GM18502 (cell line): ENCODE results near the gene PSRC1.
"Not testable (repeated sequence)": the region's sequence is repeated elsewhere in the genome, so short reads cannot be mapped to it uniquely, and the experiment has no call there.

Experiments used
- ATAC-seq: cut with Tn5 transposase; IDR thresholded peaks from one replicate; pipeline ENCODE4 v1.9.1; 2021; ENCODE audit warnings: mild to moderate bottlenecking; ENCODE audit not compliant: unreplicated experiment, poor library complexity

PSRC1 gene

DNA sequence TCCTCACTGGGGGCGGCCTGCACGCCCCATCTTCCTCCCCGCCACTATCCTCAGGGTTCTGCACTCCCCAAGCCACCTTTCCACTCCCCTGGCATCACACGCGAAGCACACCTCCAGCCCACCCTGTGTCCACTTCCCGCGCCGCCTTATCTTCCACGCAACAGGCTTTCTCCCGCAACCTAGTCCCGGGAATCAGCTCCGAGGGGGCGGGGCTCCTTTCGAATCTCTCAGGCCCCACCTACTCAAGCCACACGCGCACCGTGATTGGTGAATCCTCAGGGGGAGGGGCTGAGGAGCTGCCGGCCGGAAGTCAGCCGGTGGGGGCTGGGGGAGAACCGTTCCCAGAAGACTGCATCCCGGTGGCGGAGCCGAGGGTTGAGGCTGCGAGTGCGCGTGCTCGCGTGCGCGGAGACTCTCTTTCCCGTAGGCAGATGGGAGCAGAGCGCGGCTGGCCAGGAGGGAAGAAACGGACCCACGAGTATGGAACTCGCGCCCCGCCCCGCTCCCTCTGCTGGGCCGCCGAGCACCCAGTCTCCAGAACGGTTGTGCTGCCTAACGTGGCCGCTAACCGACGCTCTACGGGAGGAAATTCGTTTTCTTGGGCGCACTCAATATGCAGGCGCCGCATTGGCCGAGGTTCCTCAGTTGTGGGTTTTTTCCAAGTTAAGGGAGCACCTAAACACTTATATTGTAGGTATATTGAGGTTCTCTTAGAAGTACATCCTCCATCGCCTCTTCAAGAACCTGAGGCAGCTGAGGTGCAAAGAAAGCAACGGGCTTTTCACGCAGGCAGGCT is at the start of gene PSRC1:
Gene PSRC1, minus strand, starts transcription at position 194 of the 796 bp plus-strand sequence.
- peak; percentile 96 for ATAC-seq

DNA sequence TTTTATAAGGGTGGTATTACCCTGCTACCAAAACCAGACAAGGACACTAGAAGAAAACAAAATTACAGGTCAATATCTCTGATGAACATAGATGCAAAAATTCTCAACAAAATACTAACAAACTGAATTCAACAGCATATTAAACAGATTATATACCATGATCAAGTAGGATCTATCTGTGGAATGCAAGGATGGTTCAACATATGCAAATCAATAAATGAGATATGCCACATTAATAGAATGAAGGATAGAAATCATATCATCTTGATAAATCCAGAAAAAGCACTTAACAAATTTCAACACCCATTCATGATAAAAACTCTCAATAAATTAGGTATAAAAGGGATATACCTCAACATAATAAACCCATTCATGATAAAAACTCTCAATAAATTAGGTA is 48.2 kb upstream of the PSRC1 start:
- no peak for ATAC-seq

DNA sequence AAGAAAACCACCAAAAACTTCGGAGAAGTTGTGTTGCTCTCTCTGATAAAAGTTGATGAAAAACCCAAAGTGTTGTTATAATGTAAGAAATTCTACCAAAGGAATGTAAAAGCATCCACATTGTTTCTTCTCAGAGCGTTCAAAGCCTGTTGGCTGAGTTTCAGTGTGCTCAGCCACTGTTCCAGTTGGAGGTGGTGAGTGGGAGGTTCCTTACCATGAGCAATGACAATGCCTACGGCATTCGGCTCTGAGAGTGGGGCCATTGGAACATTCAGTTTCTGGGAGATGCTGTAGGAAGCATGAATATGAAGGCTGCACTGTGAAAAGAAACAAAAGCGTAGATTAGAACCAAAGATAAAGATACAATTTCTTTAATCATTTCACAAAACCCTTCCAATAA is 44.3 kb upstream of the PSRC1 start:
- ATAC-seq, result no peak

DNA sequence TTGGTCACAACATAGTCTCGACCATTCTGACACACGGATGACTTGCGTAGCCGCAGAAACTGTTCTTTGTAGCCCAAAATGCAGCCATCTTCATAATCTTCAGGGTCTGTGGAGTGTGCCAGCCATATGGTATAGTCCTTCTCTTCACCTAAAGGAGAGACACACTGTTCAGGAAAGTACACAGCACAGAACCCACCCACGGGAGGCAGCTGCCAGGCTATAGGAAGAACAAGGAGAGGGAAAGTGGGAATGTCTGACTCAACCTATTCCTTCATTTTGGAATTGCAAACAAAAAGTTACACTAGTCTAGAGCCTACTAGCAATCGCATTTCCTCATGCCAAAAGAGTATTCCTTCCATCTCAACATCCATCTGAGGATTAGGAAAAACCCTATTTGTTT is 40.0 kb upstream of the PSRC1 start:
- no peak for ATAC-seq

DNA sequence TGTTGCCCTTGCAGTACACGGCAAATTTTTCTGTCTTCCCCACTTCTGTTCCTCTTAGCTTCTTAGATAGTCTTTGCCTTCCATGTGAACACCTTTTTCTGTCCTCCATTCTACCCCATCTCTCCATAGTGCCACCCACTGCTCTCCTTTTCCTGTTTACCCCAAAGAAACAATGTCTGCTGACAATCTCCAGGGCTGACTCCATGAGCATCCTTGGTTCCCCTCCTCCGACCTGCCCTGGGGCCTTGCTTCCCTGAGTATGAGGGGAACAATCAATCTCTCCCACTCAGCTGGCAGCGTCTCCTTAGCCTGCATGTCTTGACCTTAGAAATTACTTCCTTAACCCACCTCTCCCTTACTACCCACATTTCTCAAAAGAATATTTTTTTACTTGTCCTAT is 36.2 kb upstream of the PSRC1 start:
- ATAC-seq, result no peak

DNA sequence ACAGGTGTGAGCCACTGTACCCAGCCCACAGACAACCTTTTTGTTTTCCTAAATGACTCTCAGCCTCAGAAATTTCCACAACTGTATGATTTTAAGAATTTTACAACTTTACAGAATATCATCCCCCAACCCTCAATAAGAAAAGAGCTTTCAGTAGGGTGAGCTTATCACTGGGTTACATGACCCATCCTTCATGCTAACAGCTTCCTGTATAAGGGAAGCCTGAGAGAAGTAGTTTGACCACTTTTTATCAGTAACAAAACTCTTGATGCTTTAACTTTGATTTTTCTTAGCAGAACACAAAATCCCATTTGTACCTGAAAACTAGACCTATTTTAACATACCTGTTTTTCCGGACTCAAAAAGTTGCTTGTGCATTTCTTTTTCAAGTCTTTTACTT is 33.6 kb upstream of the PSRC1 start:
- no peak for ATAC-seq

DNA sequence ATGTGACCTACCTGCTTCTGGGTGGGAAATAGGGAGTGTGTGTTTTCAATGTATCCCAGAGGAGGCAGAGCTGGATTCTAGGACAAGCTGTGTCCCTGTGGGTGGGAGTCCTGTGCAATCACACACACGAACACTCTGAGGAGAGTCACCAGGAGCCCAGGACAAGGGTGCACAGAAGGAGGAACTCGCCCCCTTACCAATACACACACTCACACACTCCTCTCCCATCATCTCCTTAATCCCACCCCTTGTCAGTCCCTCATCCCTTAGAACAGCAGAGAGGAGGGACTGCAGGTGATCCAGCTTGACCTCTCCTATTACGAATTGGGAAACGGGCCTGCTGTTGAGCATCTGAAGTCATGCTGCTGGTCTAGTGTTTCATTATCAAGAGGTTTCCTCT is 32.3 kb upstream of the PSRC1 start:
- ATAC-seq, result no peak

DNA sequence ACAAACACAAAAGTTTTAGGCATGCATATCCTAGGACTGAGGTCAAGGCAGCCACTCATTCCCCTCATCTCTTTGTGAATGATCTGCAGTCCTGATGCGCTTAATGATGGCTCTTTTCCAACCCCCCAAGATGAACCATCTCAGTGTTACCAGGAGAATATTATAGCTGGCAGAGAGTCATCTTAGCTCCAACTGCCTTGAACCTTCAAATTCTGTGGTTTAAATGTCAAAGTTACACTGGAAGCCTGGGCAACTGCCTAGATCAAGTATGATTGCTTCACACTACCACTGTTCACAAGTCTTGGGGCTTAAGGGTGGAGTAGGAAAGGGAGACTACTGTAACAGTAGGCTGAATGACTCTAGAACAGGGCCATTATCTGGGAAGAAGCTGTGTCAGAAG is 31.9 kb upstream of the PSRC1 start:
- ATAC-seq, result no peak

DNA sequence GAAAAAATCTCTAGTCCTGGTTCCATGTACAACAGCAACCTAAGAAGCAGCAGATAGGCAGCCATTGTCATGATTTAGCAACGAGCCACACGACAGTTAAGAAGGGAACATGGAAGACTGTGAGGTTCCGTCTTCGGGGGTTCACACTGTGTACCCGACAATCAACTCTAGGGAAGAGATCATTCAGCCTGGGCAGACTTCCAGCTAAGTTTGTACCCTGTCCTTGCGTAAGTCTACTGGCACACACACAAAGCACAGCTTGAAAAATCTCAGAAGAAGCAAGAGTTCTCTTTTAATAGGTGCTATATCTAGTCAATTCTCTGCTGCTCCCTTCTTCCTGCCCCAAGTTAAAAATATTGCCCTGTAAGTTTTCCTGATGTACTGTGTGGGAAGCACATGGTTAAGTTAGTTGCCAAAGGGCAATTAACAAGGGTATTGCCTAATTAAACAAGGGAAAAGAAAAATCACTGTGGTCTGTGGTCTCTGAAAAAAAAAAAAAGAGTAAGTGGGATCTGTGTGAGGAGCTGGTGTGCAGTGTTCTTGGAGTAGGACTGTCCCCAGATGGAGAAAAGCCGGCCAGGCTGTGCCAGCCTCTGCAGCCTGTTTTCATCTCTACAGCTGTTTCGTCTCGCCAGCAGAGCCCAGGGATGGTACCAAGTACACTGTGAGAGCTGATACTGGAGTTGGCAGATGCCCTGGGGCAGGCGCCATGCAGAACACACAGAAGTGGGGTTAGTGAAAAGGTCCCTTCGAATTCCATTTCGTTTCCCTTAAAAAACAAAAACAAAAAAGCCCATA is 30.2 kb upstream of the PSRC1 start:
- ATAC-seq, result no peak

DNA sequence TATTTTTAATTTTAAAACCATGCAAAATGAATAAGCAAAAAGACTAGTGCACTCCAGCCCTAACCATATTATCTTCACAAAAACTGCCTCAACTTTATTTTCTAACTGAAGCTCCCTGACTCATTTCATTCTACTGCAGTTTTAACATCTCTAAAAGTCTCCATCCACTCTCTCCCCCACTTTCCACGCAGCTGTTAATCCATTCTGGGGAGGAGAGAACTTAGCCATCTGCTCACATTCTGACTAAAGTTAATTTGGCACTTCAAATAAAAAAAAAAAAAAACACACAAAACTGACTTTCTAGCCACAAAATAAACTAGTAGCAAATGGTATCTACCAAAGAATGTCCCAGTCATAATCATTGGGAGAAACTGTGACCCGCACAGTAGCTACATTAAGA is 29.3 kb upstream of the PSRC1 start:
- no peak for ATAC-seq

DNA sequence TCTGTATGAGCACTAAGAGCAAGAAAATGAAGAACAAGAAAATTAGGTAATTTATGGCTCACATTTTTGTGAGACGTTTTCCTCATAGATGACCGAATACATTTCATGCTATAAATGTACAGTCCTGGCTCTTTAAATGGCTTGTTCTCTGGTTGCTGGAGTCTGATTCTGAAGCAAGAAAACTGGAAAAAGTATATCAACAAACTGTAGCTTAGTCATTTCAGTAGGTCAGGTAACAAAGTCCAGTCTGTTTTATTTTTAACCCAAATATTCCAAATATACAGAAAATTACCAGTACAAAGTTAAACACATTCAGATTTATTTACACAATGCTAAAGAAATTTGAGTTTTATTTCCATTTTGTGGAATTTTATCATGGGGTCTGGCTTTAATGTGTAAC is 26.4 kb upstream of the PSRC1 start:
- ATAC-seq, result no peak

DNA sequence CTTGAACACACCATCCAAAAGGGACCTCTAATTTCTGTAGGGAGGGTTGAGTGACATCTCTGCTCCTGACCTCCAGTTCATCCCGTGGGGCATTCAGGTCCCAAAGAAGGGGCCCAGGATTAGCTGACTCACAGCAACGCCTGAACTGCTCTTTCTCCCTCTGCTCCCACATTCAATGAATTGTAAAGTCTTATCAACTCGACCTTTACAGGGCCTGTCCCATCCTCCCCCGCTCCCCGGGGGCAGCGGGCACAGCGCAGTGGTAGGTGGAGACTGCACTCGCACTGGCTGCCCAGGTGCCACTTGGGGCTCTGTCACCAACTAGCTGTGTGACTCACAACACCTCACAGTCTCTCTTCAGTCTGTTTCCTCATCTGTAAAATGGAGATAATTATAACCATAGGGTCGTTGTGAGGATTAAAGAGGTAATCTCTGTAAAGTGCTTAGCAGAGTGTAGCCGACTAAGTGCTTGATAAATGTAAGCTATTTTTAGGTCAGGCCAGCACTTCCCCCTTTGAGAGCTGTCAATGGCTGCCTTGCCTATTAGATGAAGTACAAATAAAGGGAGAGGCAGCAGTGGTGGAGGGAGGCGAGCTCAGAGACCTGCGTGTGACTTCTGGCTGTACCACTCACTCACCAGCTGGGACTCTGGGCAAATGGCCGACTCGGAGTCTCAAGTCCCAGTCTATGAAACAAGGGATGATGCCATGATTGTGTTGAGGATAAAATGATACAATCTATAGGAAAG is 24.5 kb upstream of the PSRC1 start:
- no peak for ATAC-seq

DNA sequence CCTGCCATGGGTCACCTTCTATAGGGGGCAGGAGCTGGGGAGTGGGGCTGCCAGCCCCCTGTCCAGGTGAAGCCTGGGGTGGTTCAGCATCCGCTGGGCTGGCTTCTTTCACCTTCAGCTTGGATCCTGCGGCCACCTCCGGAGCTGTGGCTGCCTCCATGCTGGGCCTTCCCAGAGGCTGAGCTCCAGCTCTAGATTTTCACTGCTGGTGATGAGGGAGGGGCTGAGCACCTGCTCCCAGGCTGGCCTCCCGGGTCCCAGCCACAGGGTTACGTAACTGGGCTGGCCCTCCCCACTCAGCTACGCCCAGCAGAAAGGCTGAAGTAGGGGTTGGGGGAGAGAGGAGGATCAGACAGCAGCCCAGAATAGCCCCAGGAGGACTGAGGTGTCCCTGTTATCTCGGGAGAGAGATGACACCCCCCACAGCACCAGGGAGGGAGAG is 23.9 kb upstream of the PSRC1 start, which contains the start of gene MYBPHL:
Gene MYBPHL, minus strand, starts transcription at position 180 of the 442 bp plus-strand sequence. Its CDS starts 20 bp downstream, at position 160.
- no peak for ATAC-seq

DNA sequence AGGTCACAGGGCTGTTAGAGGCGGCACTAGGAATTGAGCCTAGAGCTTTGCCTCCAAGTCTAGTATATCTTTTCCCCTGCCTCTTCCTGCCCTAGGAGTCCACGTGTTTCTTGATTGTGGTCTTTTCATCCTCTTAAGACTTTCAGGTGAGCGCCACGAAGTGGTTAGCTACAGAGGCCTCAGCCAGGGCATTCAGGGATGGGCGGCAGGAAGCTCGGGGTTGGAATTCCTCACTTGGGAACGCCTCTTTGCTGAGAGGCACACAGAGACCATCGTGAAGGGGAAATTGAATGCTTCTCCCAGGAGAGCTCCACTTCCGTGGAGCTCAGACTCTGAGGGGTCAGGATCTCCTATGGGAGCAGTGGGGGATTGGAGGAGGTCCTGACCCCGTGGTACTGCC is 23.0 kb upstream of the PSRC1 start:
- not testable (repeated sequence) for ATAC-seq

DNA sequence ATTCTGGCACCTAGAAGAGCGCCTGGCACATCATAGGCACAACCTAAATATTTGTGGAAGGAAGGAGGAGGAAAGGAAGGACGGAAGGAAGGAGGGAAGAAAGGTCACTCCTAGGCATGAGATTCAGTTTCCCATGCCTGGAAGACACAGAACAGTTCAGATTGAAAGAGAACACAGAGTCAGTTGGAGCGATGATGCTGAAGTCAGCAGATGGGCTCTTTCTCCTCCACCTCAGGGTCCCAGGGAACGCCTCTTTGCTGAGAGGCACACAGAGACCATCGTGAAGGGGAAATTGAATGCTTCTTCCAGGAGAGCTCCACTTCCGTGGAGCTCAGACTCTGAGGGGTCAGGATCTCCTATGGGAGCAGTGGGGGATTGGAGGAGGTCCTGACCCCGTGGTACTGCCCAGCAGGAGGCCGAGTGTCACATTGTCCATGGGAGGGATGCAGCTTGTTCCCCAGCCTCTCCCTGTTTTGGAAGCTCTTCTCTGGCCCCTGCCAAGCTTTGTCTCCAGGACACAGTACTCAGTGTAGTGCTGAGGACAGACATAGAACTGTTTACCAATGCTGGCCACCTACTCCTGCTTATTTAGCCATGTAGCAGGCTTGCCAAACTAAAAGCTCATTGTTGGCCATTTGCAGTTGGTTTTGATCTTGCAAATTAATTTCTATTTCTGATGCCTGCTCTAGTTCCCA is 21.4 kb upstream of the PSRC1 start:
- ATAC-seq, result no peak

DNA sequence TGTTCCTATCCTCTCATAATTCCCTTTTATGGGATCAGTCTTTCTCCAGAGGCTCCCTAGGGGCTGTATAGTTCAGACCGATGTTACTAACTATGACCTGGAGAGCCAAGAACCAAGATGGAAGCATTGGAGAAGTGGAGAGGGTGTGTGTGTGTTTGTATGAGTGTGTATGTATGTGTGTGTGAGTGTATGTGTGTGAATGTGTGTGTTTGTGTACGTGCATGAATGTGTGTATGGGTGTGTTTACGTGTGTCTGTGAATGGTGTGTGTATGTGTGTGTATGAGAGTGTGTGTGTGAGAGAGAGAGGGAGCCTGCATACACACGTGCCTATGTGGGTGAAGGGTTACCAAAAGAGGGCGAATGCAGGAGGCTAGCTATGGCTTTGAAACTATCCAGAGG is 18.9 kb upstream of the PSRC1 start:
- no peak for ATAC-seq

DNA sequence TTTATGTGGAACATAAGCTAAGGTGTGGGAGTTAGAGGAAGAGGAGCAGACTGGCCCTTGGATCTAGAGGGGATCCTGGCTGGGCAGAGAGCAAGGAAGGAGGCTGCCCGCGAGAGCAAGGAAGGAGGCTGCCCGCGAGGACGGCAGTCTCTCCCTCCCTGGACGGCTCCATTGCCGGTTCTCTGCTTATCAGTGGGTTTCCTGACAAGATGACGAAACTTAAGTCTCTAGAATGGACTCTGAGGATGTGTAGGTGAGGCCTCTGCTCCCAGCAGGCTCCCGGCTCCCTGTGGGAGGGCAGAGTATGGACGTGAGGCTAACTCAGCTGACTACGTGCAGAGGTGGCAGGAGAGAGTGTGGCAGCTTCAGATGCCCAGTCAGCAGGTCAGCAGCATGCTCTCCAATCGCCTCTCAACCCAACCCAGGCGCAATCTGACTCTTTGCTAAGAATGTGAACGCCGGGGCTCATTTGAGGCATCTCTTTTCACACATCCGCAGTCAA is 17.8 kb upstream of the PSRC1 start:
- ATAC-seq, result no peak

DNA sequence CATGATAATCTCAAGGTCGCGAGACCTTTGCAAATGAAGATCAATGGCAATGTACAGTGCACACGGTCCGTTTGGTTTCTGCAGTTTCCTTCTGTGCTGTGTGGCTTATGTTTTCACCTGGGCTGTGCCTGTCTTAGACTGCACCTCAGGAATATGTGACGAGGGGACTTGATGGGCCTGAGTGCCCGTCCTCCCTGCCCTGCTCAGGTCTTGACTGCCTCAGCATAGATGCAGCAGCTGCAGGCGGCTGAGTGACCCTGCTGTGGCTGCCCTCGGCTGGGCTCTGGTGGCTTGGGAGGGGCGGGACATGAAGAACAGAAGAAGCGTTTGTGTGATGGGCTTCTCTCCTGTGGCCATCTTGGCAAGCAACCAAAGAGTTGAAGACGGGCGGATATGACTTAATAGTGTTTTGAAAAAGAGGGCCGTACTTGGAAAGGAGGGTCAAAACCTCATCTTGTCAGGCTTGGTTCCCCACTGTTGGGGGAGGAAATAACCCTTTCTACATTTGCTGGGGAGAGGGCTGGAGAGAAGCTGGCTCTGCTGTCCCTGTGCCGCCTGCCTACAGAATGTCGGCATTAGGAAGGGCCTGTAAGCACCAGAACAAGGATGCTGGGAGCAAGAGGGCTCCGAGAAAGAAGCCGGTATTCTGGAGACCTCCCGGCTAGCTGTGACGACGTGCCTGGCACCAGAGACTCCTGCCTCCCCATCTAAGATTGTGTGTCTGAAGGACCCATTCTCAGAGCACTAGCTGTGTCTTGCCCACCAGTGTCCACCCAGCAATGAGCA is 16.8 kb upstream of the PSRC1 start:
- no peak for ATAC-seq
